ENCODE measurements around the gene ZFP36L1.

Gene ZFP36L1

GRCh38 chr14:68792979-68793733 is at the start of gene ZFP36L1:
Gene ZFP36L1, minus strand, starts transcription at chr14:68793067. Its CDS starts 129 bp downstream, at chr14:68792938.
- POLR2A ChIA-PET = interaction anchor here (0.5 to 2.5 kb wide), 22 partner anchors 10 to 619 kb away, joined by 3 to 16 read pairs (median 4); no protein-coding TSS in a partner anchor
- CTCF ChIA-PET = interaction anchor here (0.7 to 6.6 kb wide), 5 partner anchors 9 to 534 kb away, joined by 3 to 84 read pairs (median 3); no protein-coding TSS in a partner anchor
- no peak for TF ChIP-seq CTCF (IDR thresholded peaks at IDR 0.05; ENCODE audit: control extremely low read depth, extremely low read depth, low read depth, missing control alignments)
- DNase-seq (ENCODE audit: extremely low spot score) = peak; percentile 88

- CTCF ChIA-PET = interaction anchor here (3.9 to 5.8 kb wide), 2 partner anchors 18 to 26 kb away, joined by 39 to 73 read pairs; no protein-coding TSS in a partner anchor
Observed at GRCh38 chr14:68842298-68842697, 49.4 kb upstream of the ZFP36L1 start.

GRCh38 chr14:68841016-68841809 is 48.3 kb upstream of the ZFP36L1 start:
- TF ChIP-seq CTCF (IDR thresholded peaks at IDR 0.05; ENCODE audit: control extremely low read depth, extremely low read depth, low read depth, missing control alignments) = no peak
- no peak for DNase-seq (ENCODE audit: extremely low spot score)
- ChIA-PET POLR2A (no interaction called here), CTCF (interaction anchor here (1.2 to 5.8 kb wide), 3 partner anchors 17 to 907 kb away, joined by 4 to 73 read pairs (median 39); no protein-coding TSS in a partner anchor)

More at GRCh38 chr14:68842298-68842697, 49.4 kb upstream of the ZFP36L1 start:
- TF ChIP-seq CTCF (IDR thresholded peaks at IDR 0.05; ENCODE audit: control extremely low read depth, extremely low read depth, low read depth, missing control alignments) = no peak
- POLR2A ChIA-PET = interaction anchor here (0.5 kb wide), 1 partner anchor 989 kb away, joined by 3 read pairs; no protein-coding TSS in a partner anchor
- no peak for DNase-seq (ENCODE audit: extremely low spot score)

GRCh38 chr14:68840454-68840853 is 47.6 kb upstream of the ZFP36L1 start:
- DNase-seq (ENCODE audit: extremely low spot score) = no peak
- no peak for TF ChIP-seq CTCF (IDR thresholded peaks at IDR 0.05; ENCODE audit: control extremely low read depth, extremely low read depth, low read depth, missing control alignments)
- CTCF ChIA-PET = interaction anchor here (1.2 to 5.8 kb wide), 2 partner anchors 17 to 907 kb away, joined by 4 to 73 read pairs; no protein-coding TSS in a partner anchor
- POLR2A ChIA-PET = no interaction called here

- ChIA-PET CTCF (interaction anchor here (3.7 kb wide), 1 partner anchor 11 kb away, joined by 16 read pairs; no protein-coding TSS in a partner anchor), POLR2A (no interaction called here)
- DNase-seq (ENCODE audit: extremely low spot score) = no peak
- no peak for TF ChIP-seq CTCF (IDR thresholded peaks at IDR 0.05; ENCODE audit: control extremely low read depth, extremely low read depth, low read depth, missing control alignments)
Observed at GRCh38 chr14:68836082-68836481, 43.2 kb upstream of the ZFP36L1 start.

GRCh38 chr14:68834816-68835215 is 41.9 kb upstream of the ZFP36L1 start:
- CTCF ChIA-PET = interaction anchor here (1.8 to 3.7 kb wide), 2 partner anchors 9 kb away, joined by 8 to 16 read pairs; no protein-coding TSS in a partner anchor
- POLR2A ChIA-PET = no interaction called here
- no peak for TF ChIP-seq CTCF (IDR thresholded peaks at IDR 0.05; ENCODE audit: control extremely low read depth, extremely low read depth, low read depth, missing control alignments)
- DNase-seq (ENCODE audit: extremely low spot score) = no peak
